DMS79 (cell line): ENCODE results near the gene UNC13D.

Source experiments
- DNase-seq: peaks from one replicate; lab custom pipeline; 2025; lab: John Stamatoyannopoulos, UW

Gene UNC13D

GRCh38 chr17:75850928-75851692 lies 6.9 kb upstream of the UNC13D start:
- DNase-seq, result no peak

- DNase-seq, result no peak
These were observed 5.5 kb upstream of the UNC13D start for GRCh38 chr17:75849724-75850123.

- no peak for DNase-seq
These were observed 5.1 kb upstream of the UNC13D start for GRCh38 chr17:75849279-75849646.

- no peak for DNase-seq
These were observed 4.5 kb upstream of the UNC13D start for GRCh38 chr17:75848523-75849278.

GRCh38 chr17:75847614-75848522 lies 3.7 kb upstream of the UNC13D start:
- no peak for DNase-seq

- DNase-seq, result no peak
These were observed 2.7 kb upstream of the UNC13D start for GRCh38 chr17:75846692-75847613.

- DNase-seq, result no peak
These were observed 1.9 kb upstream of the UNC13D start for GRCh38 chr17:75845933-75846691.

GRCh38 chr17:75845058-75845711 lies 981 bp upstream of the UNC13D start:
- DNase-seq, result no peak

- no peak for DNase-seq
These were observed 390 bp upstream of the UNC13D start for GRCh38 chr17:75844530-75845057.

- no peak for DNase-seq
These were observed 1.1 kb downstream of the UNC13D start for GRCh38 chr17:75842963-75843576.

GRCh38 chr17:75842411-75842810 lies 1.8 kb downstream of the UNC13D start:
- no peak for DNase-seq

GRCh38 chr17:75840799-75841164 lies 3.4 kb downstream of the UNC13D start:
- no peak for DNase-seq

GRCh38 chr17:75839942-75840798 lies 4.0 kb downstream of the UNC13D start:
- no peak for DNase-seq

GRCh38 chr17:75838410-75838809 lies 5.8 kb downstream of the UNC13D start:
- DNase-seq, result no peak

GRCh38 chr17:75837899-75838298 lies 6.3 kb downstream of the UNC13D start:
- no peak for DNase-seq

GRCh38 chr17:75836605-75837004 lies 7.6 kb downstream of the UNC13D start:
- no peak for DNase-seq

- peak; percentile 41 for DNase-seq
These were observed 8.6 kb downstream of the UNC13D start for GRCh38 chr17:75835654-75835987.

- no peak for DNase-seq
These were observed 9.1 kb downstream of the UNC13D start for GRCh38 chr17:75834928-75835653.
